Suprapubic skin (tissue), 3 donors: ENCODE data around the gene TREH.
"Not testable (repeated sequence)": the region's sequence is repeated elsewhere in the genome, so short reads cannot be mapped to it uniquely, and the experiment has no call there.

Experiments
- POLR2A ChIP-seq, 2 donors: fragments of 450-650 bp; IDR thresholded peaks; one replicate each; pipeline ENCODE4 v1.6.1; 2017; ENCODE audit warnings: antibody characterized with exemption in 2 of 2, mild to moderate bottlenecking in 2 of 2, moderate library complexity in 2 of 2
- TF ChIP-seq, protein P1 (sequence below), 2 donors: fragments of 200-600 bp in 1 of 2; fragments of 450-650 bp in 1 of 2; sonication (generic) in 1 of 2; IDR thresholded peaks; one replicate each; pipeline ENCODE4 v1.5.1; 2016 to 2019; ENCODE audit warnings: antibody characterized with exemption in 2 of 2, mild to moderate bottlenecking in 1 of 2, moderate library complexity in 1 of 2

DNA sequence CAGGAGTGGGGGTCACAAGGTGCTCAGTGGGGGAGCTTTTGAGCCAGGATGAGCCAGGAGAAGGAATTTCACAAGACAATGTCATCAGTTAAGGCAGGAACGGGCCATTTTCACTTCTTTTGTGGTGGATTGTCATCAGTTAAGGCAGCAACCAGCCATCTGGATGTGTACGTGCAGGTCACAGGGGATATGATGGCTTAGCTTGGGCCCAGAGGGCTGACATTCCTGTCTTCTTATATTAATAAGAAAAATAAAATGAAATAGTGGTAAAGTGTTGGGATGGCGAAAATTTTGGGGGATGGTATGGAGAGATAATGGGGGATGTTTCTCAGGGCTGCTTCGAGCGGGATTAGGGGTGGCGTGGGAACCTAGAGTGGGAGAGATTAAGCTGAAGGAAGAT is 37.8 kb upstream of the TREH start:
- TF ChIP-seq, protein P1, sequence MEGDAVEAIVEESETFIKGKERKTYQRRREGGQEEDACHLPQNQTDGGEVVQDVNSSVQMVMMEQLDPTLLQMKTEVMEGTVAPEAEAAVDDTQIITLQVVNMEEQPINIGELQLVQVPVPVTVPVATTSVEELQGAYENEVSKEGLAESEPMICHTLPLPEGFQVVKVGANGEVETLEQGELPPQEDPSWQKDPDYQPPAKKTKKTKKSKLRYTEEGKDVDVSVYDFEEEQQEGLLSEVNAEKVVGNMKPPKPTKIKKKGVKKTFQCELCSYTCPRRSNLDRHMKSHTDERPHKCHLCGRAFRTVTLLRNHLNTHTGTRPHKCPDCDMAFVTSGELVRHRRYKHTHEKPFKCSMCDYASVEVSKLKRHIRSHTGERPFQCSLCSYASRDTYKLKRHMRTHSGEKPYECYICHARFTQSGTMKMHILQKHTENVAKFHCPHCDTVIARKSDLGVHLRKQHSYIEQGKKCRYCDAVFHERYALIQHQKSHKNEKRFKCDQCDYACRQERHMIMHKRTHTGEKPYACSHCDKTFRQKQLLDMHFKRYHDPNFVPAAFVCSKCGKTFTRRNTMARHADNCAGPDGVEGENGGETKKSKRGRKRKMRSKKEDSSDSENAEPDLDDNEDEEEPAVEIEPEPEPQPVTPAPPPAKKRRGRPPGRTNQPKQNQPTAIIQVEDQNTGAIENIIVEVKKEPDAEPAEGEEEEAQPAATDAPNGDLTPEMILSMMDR (IDR thresholded peaks at IDR 0.05): not testable (repeated sequence)
- TF ChIP-seq POLR2A (IDR thresholded peaks at IDR 0.05): not testable (repeated sequence)
